ENCODE results near the gene EIF4G2.

- TF ChIP-seq CTCF (IDR thresholded peaks at IDR 0.05) (no peak), POLR2A (IDR thresholded peaks at IDR 0.05) (no peak), POLR2AphosphoS5 (IDR thresholded peaks at IDR 0.05) (no peak), EP300 (IDR thresholded peaks at IDR 0.05) (no peak)
These were observed 37.9 kb upstream of the EIF4G2 start for GRCh38 chr11:10846660-10847059.

All from stomach (tissue), 4 donors.